VCaP (cell line): ENCODE data around the gene CPSF6.

ENCODE experiments used
- H3K27ac ChIP-seq: fragments of 450-650 bp; 2 replicates; pipeline ENCODE4 v1.5.1; 2017
- CTCF ChIP-seq: fragments of 450-650 bp; conservative IDR thresholded peaks from 2 replicates; pipeline ENCODE4 v1.5.1; 2017; ENCODE audit warnings: mild to moderate bottlenecking, moderate library complexity

Gene CPSF6

GRCh38 chr12:69225251-69225910 is 14.0 kb upstream of the CPSF6 start:
- TF ChIP-seq CTCF, result no peak

GRCh38 chr12:69231479-69231878 is 7.9 kb upstream of the CPSF6 start:
- no peak overlapping the region for H3K27ac ChIP-seq
- TF ChIP-seq CTCF, result no peak

More at GRCh38 chr12:69225251-69225910, 14.0 kb upstream of the CPSF6 start:
- H3K27ac ChIP-seq, result no peak overlapping the region

- no peak for TF ChIP-seq CTCF
- peak overlapping the region; percentile 98 for H3K27ac ChIP-seq
Measured at GRCh38 chr12:69238589-69239351, 599 bp upstream of the CPSF6 start.

- no peak for TF ChIP-seq CTCF
- H3K27ac ChIP-seq, result peak overlapping the region; percentile 98
Measured at GRCh38 chr12:69239922-69240630, 707 bp downstream of the CPSF6 start.

- H3K27ac ChIP-seq, result peak overlapping the region; percentile 98
- TF ChIP-seq CTCF, result no peak
Measured at GRCh38 chr12:69240631-69240995, 1.2 kb downstream of the CPSF6 start.

GRCh38 chr12:69241438-69242092 is 2.2 kb downstream of the CPSF6 start:
- no peak for TF ChIP-seq CTCF
- H3K27ac ChIP-seq, result peak overlapping the region; percentile 98
